GM23248 (cell line): Measurements from ENCODE around the gene SLC26A6. TPM values are rescaled to one million over a fixed set of nuclear protein-coding genes. Genes with fewer than 3 reads are reported as not detected.

Experiments used
- DNase-seq: peaks from one replicate; pipeline ENCODE4 v3.0.0-alpha.2; 2015
- H2AFZ ChIP-seq: fragments of 200-600 bp; sonication (generic); 2 replicates; pipeline ENCODE4 v1.6.1; 2016; ENCODE audit warnings: antibody characterized with exemption
- H3F3A ChIP-seq: fragments of 200-600 bp; sonication (generic); 2 replicates; pipeline ENCODE4 v1.6.1; 2016; ENCODE audit warnings: mild to moderate bottlenecking, antibody characterized with exemption, mixed run types; ENCODE audit not compliant: insufficient read depth
- H3K27ac ChIP-seq: fragments of 200-600 bp; sonication (generic); 2 replicates; pipeline ENCODE4 v1.5.1; 2016; ENCODE audit warnings: mild to moderate bottlenecking
- H3K27me3 ChIP-seq: fragments of 200-600 bp; sonication (generic); replicated peaks from 2 replicates; pipeline ENCODE4 v1.6.1; 2016; ENCODE audit warnings: mild to moderate bottlenecking; ENCODE audit not compliant: insufficient read depth
- H3K36me3 ChIP-seq: fragments of 200-600 bp; sonication (generic); 2 replicates; pipeline ENCODE4 v1.6.1; 2016; ENCODE audit warnings: low read depth, mild to moderate bottlenecking
- H3K4me1 ChIP-seq: fragments of 200-600 bp; sonication (generic); 2 replicates; pipeline ENCODE4 v1.6.1; 2016; ENCODE audit warnings: mild to moderate bottlenecking; ENCODE audit not compliant: insufficient read depth
- H3K4me2 ChIP-seq: fragments of 200-600 bp; sonication (generic); one replicate; pipeline ENCODE4 v1.6.1; 2016; ENCODE audit warnings: mild to moderate bottlenecking; ENCODE audit not compliant: unreplicated experiment
- H3K4me3 ChIP-seq: fragments of 200-600 bp; sonication (generic); 2 replicates; pipeline ENCODE4 v1.5.1; 2016; ENCODE audit warnings: mild to moderate bottlenecking
- H3K79me2 ChIP-seq: fragments of 200-600 bp; sonication (generic); 2 replicates; pipeline ENCODE4 v1.6.1; 2016; ENCODE audit warnings: mild to moderate bottlenecking; ENCODE audit not compliant: insufficient read depth
- H3K9ac ChIP-seq: fragments of 200-600 bp; sonication (generic); 2 replicates; pipeline ENCODE4 v1.6.1; 2016; ENCODE audit warnings: mild to moderate bottlenecking
- H3K9me2 ChIP-seq: fragments of 200-600 bp; sonication (generic); 2 replicates; pipeline ENCODE4 v1.6.1; 2016; ENCODE audit warnings: mixed run types, mild to moderate bottlenecking, moderate library complexity; ENCODE audit not compliant: insufficient read depth
- H3K9me3 ChIP-seq: fragments of 200-600 bp; sonication (generic); one replicate; pipeline ENCODE4 v1.6.1; 2017; ENCODE audit warnings: low read depth
- H4K20me1 ChIP-seq: fragments of 200-600 bp; sonication (generic); 2 replicates; pipeline ENCODE4 v1.6.0; 2016; ENCODE audit not compliant: insufficient read depth
- EZH2 ChIP-seq: fragments of 200-600 bp; sonication (generic); IDR thresholded peaks from 2 replicates; pipeline ENCODE4 v1.6.1; 2018; ENCODE audit warnings: antibody characterized with exemption, mild to moderate bottlenecking; ENCODE audit not compliant: insufficient read depth, poor library complexity, severe bottlenecking
- EZH2phosphoT487 ChIP-seq: fragments of 200-600 bp; sonication (generic); IDR thresholded peaks from 2 replicates; pipeline ENCODE4 v1.6.1; 2018; ENCODE audit warnings: antibody characterized with exemption, moderate library complexity, mild to moderate bottlenecking, low read depth; ENCODE audit not compliant: insufficient read depth
- WGBS, 2 experiments: methylation state at CpG; one replicate each; pipeline ENCODE4 v1.1.6; 2015 to 2017; ENCODE audit warnings: low lambda C conversion rate in 2 of 2, low coverage in 1 of 2; ENCODE audit errors: missing lambda C conversion rate in 2 of 2; 5-methylcytosine and 5-hydroxymethylcytosine counted together
- in situ Hi-C: fragments of 300-500 bp; cut with MboI; formaldehyde crosslinking; loops from 2 replicates; pipeline ENCODE4 v1.15.0; 2020
- polyA plus RNA-seq: library from polyadenylated mRNA; unstranded; fragments of >200 nt; fragmentation: Nextera tagmentation; extraction: Ambion mirVana; gene quantifications from 2 replicates; pipeline ENCODE4 v1.2.1, GENCODE V29; 2016
- total RNA-seq: library from RNA; depleted of rRNA; stranded (reverse); fragments of >200 nt; shearing (Covaris generic); gene quantifications from 2 replicates; pipeline ENCODE4 v1.2.3, GENCODE V29; 2014

The SLC26A6 gene
- total and polyA plus RNA-seq, 2 experiments from 2014 or later = 13.4 to 21.1 TPM

DNA sequence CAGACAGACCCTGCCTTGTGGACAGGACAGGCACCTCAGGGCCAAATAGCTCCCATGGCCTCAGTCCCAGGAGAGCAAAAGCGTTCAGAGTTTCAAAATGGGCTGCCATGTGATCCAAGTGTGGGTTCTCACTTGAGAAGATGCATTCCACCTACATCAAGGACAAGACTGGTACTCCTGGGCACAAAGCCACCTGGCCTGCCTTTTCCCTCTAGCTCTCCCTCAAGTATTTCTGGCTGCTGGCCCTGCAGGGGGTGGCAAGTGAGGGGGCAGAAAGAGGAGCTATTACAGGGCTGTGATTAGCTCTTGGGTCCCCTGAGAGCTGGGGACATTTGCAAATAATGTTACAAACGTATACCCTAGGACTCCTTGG, 33.7 kb downstream of the SLC26A6 start:
- no peak for DNase-seq
- no peaks in the 10 kb centered on the region for H3K27me3 ChIP-seq
- no peak overlapping the region for H2AFZ ChIP-seq
- in situ Hi-C loops = no loop called here
- H3K9me3 ChIP-seq = no peaks in the 10 kb centered on the region
- H3K4me1 ChIP-seq = peaks cover 28% of the 10 kb centered on the region
- no peak overlapping the region for H3K9ac ChIP-seq
- WGBS, 2 experiments = 81 to 84% methylated on average over 2 of the region's 2 CpGs
- H3K79me2 ChIP-seq = peaks cover 14% of the 10 kb centered on the region
- no peak overlapping the region for H3K4me2 ChIP-seq
- no peak overlapping the region for H3K4me3 ChIP-seq
- peaks cover 45% of the 10 kb centered on the region for H3F3A ChIP-seq
- H3K36me3 ChIP-seq = peaks cover 30% of the 10 kb centered on the region; the same call in 1 of the 2 replicates
- H3K9me2 ChIP-seq = no peaks in the 10 kb centered on the region
- no peaks in the 10 kb centered on the region for H4K20me1 ChIP-seq
- H3K27ac ChIP-seq = no peak overlapping the region
- TF ChIP-seq EZH2 (no peak), EZH2phosphoT487 (no peak)

DNA sequence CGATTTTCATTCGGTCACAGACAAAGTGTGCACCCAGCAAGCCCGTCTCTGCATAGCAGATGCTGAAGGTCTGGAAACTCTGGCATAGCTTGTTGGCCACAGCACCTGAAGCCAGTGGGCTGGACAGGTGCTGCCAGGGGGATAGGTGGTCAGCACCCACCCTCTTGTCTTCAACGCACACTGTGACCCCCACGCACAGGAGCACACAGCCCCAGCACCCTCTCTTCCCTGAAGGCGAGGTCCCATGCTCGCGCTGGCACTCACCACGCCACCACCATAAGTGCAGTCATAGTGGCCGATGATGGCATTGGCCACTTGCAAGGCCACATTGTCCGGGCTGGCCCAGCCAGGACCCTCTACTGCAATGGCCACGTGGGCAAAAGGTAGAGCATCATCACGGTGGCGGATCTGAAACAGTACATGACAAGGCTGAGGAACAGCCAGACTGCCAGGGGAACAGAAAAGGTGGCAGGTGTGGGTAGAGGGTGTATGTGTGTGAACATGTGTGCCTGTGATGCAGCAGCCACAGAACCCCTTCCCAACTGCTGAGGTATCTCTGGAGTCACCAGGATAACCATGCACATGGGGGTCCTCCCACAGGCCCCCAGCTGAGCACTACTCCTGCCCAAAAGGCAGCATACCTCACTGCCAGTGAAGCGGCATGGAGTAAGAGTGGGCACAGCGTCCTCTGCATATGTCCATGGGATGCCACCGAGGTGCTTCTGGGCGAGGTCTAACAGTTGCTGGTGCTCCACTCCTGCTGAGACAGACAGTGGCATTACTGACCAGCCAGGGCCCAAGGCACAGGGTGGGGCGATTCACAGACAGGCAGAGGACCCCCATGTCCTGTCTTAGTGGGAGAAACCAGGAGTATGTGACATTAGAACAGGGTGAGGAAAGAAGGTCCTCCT, 34.3 kb downstream of the SLC26A6 start:
- DNase-seq = no peak
- H3K27me3 ChIP-seq = no peaks in the 10 kb centered on the region

DNA sequence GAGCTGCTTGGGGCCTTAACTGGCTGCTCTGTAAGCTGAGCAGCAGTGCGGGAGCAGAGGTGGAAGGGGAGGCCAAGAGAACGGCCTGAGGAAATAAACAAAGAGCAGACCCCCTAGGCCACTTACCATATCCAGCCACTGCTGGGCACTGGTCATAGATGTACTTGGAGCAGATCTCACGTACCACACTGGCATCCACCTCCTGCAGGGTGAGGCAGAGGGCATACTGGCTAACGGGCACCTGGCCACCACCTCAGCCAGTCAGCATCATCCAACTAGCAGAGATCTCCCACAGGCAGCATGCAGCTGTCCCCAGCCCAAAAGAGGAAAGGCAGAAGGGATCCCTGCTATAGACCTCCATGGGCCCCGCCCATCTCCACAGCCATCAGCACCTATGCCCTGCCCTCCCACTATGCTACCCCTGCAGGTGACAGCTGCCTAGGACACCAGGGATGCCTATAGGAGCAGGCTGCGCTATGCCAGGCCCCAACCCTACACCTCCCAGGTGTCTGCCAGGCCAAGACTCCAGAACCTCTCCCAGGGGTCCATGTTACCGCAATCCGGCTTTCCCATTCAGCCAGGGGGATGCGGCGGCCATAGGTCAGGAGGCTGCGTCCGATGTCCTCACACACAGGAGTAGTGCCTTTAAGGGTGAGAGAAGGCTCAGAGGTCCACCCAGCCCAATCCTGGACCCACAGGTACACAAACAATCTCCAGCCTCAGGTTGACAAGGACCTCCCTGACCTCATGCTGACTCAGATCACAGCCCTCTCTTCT, 35.6 kb downstream of the SLC26A6 start:
- Histone ChIP-seq H3K9me3 (no peaks in the 10 kb centered on the region), H3F3A (peaks cover 45% of the 10 kb centered on the region), H3K4me3 (peak overlapping the region; percentile 26; the same call in 1 of the 2 replicates), H3K4me2 (peak overlapping the region; percentile 66), H3K27ac (peak overlapping the region; percentile 90), H3K4me1 (peaks cover 44% of the 10 kb centered on the region), H2AFZ (no peak overlapping the region), H3K9me2 (no peaks in the 10 kb centered on the region), H3K79me2 (peaks cover 1% of the 10 kb centered on the region; the same call in 1 of the 2 replicates), H3K36me3 (peaks cover 18% of the 10 kb centered on the region; the same call in 1 of the 2 replicates), H3K27me3 (no peaks in the 10 kb centered on the region), H4K20me1 (no peaks in the 10 kb centered on the region), H3K9ac (peak overlapping the region; percentile 62; the same call in 1 of the 2 replicates)
- 97 to 98% methylated on average over 12 of the region's 12 CpGs for WGBS, 2 experiments
- no peak for DNase-seq
- in situ Hi-C loops = no loop called here
- no peak for TF ChIP-seq EZH2phosphoT487
- TF ChIP-seq EZH2 = no peak

More for the DNA sequence above, 34.3 kb downstream of the SLC26A6 start:
- Histone ChIP-seq H3K4me3 (no peak overlapping the region), H4K20me1 (no peaks in the 10 kb centered on the region), H3K9me2 (no peaks in the 10 kb centered on the region), H2AFZ (no peak overlapping the region), H3K9me3 (no peaks in the 10 kb centered on the region), H3K4me2 (no peak overlapping the region), H3F3A (peaks cover 45% of the 10 kb centered on the region), H3K36me3 (peaks cover 27% of the 10 kb centered on the region; the same call in 1 of the 2 replicates), H3K9ac (no peak overlapping the region), H3K27ac (no peak overlapping the region), H3K79me2 (peaks cover 8% of the 10 kb centered on the region), H3K4me1 (peaks cover 34% of the 10 kb centered on the region)
- in situ Hi-C loops = no loop called here
- WGBS, 2 experiments = 93% methylated on average over 19 of the region's 19 CpGs
- TF ChIP-seq EZH2 (no peak), EZH2phosphoT487 (no peak)

DNA sequence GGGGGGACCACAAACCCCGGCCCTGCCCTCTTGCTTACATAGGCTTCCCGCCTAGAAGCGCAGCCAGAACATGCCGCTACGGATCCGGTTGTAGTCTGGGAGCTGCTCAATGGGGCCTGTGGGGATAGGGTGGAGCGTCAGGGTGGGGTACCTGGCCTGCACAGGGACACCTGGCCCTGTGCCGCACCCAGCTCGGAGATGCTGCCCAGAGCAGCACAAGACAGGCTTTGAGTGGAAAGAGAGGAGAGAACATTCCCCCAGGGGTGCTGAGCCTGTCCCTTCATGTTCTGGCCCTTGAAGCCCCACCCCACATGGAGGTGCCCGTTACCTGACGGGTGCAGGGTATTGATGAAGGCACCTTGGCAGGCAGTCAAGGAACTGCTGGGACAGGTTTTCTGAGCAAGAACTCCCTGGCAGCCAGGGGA, 36.2 kb downstream of the SLC26A6 start:
- Histone ChIP-seq H3K27me3 (no peaks in the 10 kb centered on the region), H4K20me1 (no peaks in the 10 kb centered on the region), H3K4me1 (peaks cover 50% of the 10 kb centered on the region), H3K4me3 (peak overlapping the region; percentile 26; the same call in 1 of the 2 replicates), H3K4me2 (peak overlapping the region; percentile 66), H3K36me3 (peaks cover 17% of the 10 kb centered on the region; the same call in 1 of the 2 replicates), H2AFZ (no peak overlapping the region), H3K9me3 (no peaks in the 10 kb centered on the region), H3K9ac (peak overlapping the region; percentile 62), H3K79me2 (peaks cover 7% of the 10 kb centered on the region; the same call in 1 of the 2 replicates), H3F3A (peaks cover 45% of the 10 kb centered on the region), H3K27ac (peak overlapping the region; percentile 90), H3K9me2 (no peaks in the 10 kb centered on the region)
- TF ChIP-seq EZH2phosphoT487 (no peak), EZH2 (no peak)
- WGBS, 2 experiments = 51 to 61% methylated on average over 11 of the region's 11 CpGs
- in situ Hi-C loops = no loop called here
- no peak for DNase-seq
